Suprapubic skin (tissue), 4 donors: Measurements from ENCODE around the gene BROX. TPM values are rescaled to one million over a fixed set of nuclear protein-coding genes. Genes with fewer than 3 reads are reported as not detected.

Source experiments
- DNase-seq, 2 donors: peaks; one replicate each; pipeline ENCODE4 v3.0.0-alpha.2; 2019; ENCODE audit warnings: low spot score in 2 of 2
- H3K27ac ChIP-seq: fragments of 200-600 bp; sonication (generic); one replicate; pipeline ENCODE4 v1.5.1; 2019
- H3K27me3 ChIP-seq: fragments of 200-600 bp; sonication (generic); one replicate; pipeline ENCODE4 v1.5.1; 2019
- H3K36me3 ChIP-seq: fragments of 200-600 bp; sonication (generic); one replicate; pipeline ENCODE4 v1.5.1; 2019
- H3K4me1 ChIP-seq: fragments of 200-600 bp; sonication (generic); one replicate; pipeline ENCODE4 v1.5.1; 2019
- H3K4me3 ChIP-seq: fragments of 200-600 bp; sonication (generic); one replicate; pipeline ENCODE4 v1.5.1; 2019; ENCODE audit warnings: mild to moderate bottlenecking
- H3K9me3 ChIP-seq: fragments of 200-600 bp; sonication (generic); one replicate; pipeline ENCODE4 v1.5.1; 2019
- CTCF ChIP-seq, 2 donors: fragments of 200-600 bp in 1 of 2; fragments of 450-650 bp in 1 of 2; sonication (generic) in 1 of 2; IDR thresholded peaks; one replicate each; pipeline ENCODE4 v1.5.1; 2016 to 2019; ENCODE audit warnings: antibody characterized with exemption in 2 of 2, mild to moderate bottlenecking in 1 of 2, moderate library complexity in 1 of 2
- EP300 ChIP-seq: sonication (generic); formaldehyde crosslinking; IDR thresholded peaks from one replicate; pipeline ENCODE4 v1.6.1; 2017; ENCODE audit warnings: antibody characterized with exemption
- POLR2A ChIP-seq, 2 donors: fragments of 450-650 bp; IDR thresholded peaks; one replicate each; pipeline ENCODE4 v1.6.1; 2017; ENCODE audit warnings: antibody characterized with exemption in 2 of 2, mild to moderate bottlenecking in 2 of 2, moderate library complexity in 2 of 2
- POLR2AphosphoS5 ChIP-seq, 3 donors: sonication (generic); formaldehyde crosslinking; IDR thresholded peaks; one replicate each; pipeline ENCODE4 v1.6.1; 2017; ENCODE audit warnings: antibody characterized with exemption in 3 of 3
- WGBS: methylation state at CpG from one replicate; pipeline ENCODE4 v1.1.5; 2018; 5-methylcytosine and 5-hydroxymethylcytosine counted together
- total RNA-seq, 4 donors: library from RNA; depleted of rRNA; stranded (reverse); fragments of >200 nt; gene quantifications; one replicate each; pipeline ENCODE4 v1.1.0, GENCODE V29; 2016

BROX gene
- total RNA-seq, 4 donors from 2014 or later = 41.8 to 57.8 (median 53.8) TPM

GRCh38 chr1:222697826-222698225 lies 14.5 kb upstream of the BROX start:
- DNase-seq = no peak
- H3K27ac ChIP-seq = no peak overlapping the region
- no peak overlapping the region for H3K4me3 ChIP-seq
- WGBS = 82% methylated on average over 2 of the region's 2 CpGs
- no peaks in the 10 kb centered on the region for H3K4me1 ChIP-seq
- no peaks in the 10 kb centered on the region for H3K27me3 ChIP-seq
- peaks cover 42% of the 10 kb centered on the region for H3K36me3 ChIP-seq
- no peak for TF ChIP-seq CTCF (IDR thresholded peaks at IDR 0.05)
- TF ChIP-seq POLR2A (IDR thresholded peaks at IDR 0.05) = no peak
- no peak for TF ChIP-seq EP300
- no peak for TF ChIP-seq POLR2AphosphoS5 (IDR thresholded peaks at IDR 0.05)
- H3K9me3 ChIP-seq = no peaks in the 10 kb centered on the region

GRCh38 chr1:222702210-222702609 lies 10.2 kb upstream of the BROX start:
- no peaks in the 10 kb centered on the region for H3K9me3 ChIP-seq
- H3K4me3 ChIP-seq = no peak overlapping the region
- DNase-seq = no peak
- no peak overlapping the region for H3K27ac ChIP-seq
- H3K36me3 ChIP-seq = peaks cover 38% of the 10 kb centered on the region
- 97% methylated on average over 4 of the region's 4 CpGs for WGBS
- no peaks in the 10 kb centered on the region for H3K27me3 ChIP-seq
- H3K4me1 ChIP-seq = no peaks in the 10 kb centered on the region
- TF ChIP-seq EP300 = no peak

GRCh38 chr1:222704260-222704659 lies 8.1 kb upstream of the BROX start:
- TF ChIP-seq CTCF (IDR thresholded peaks at IDR 0.05) = no peak
- no peak for TF ChIP-seq POLR2AphosphoS5 (IDR thresholded peaks at IDR 0.05)
- TF ChIP-seq EP300 = no peak
- no peak for TF ChIP-seq POLR2A (IDR thresholded peaks at IDR 0.05)
- Histone ChIP-seq H3K27me3 (no peaks in the 10 kb centered on the region), H3K27ac (no peak overlapping the region), H3K4me3 (no peak overlapping the region), H3K4me1 (no peaks in the 10 kb centered on the region), H3K9me3 (no peaks in the 10 kb centered on the region), H3K36me3 (peaks cover 32% of the 10 kb centered on the region)
- no peak for DNase-seq
- WGBS = 89% methylated on average over 1 of the region's 1 CpG

GRCh38 chr1:222706815-222707214 lies 5.5 kb upstream of the BROX start:
- WGBS = 96% methylated on average over 4 of the region's 4 CpGs
- no peaks in the 10 kb centered on the region for H3K27me3 ChIP-seq

GRCh38 chr1:222709700-222710153 lies 2.6 kb upstream of the BROX start:
- peaks cover 20% of the 10 kb centered on the region for H3K4me1 ChIP-seq

More at GRCh38 chr1:222706815-222707214, 5.5 kb upstream of the BROX start:
- Histone ChIP-seq H3K4me3 (no peak overlapping the region), H3K4me1 (peaks cover 13% of the 10 kb centered on the region), H3K36me3 (peaks cover 12% of the 10 kb centered on the region), H3K27ac (no peak overlapping the region), H3K9me3 (no peaks in the 10 kb centered on the region)
- no peak for TF ChIP-seq POLR2A (IDR thresholded peaks at IDR 0.05)
- no peak for TF ChIP-seq EP300
- no peak for TF ChIP-seq POLR2AphosphoS5 (IDR thresholded peaks at IDR 0.05)
- no peak for TF ChIP-seq CTCF (IDR thresholded peaks at IDR 0.05)
- no peak for DNase-seq

More at GRCh38 chr1:222709700-222710153, 2.6 kb upstream of the BROX start:
- Histone ChIP-seq H3K4me3 (no peak overlapping the region), H3K27me3 (no peaks in the 10 kb centered on the region), H3K9me3 (no peaks in the 10 kb centered on the region), H3K36me3 (no peaks in the 10 kb centered on the region), H3K27ac (no peak overlapping the region)
- no peak for TF ChIP-seq CTCF (IDR thresholded peaks at IDR 0.05)
- TF ChIP-seq EP300 = no peak
- no peak for TF ChIP-seq POLR2AphosphoS5 (IDR thresholded peaks at IDR 0.05)
- no peak for TF ChIP-seq POLR2A (IDR thresholded peaks at IDR 0.05)
- 86% methylated on average over 5 of the region's 5 CpGs for WGBS
- DNase-seq = no peak
